ENCODE measurements around the gene ENO3.

- no peak for TF ChIP-seq EZH2phosphoT487 (IDR thresholded peaks at IDR 0.05; ENCODE audit: borderline replicate concordance, low read depth, low read length)
- no peak for TF ChIP-seq CTCF (conservative IDR thresholded peaks at IDR 0.05; ENCODE audit: low read length)
Measured at GRCh38 chr17:4919511-4920047, 31.3 kb upstream of the ENO3 start.

Data from OCI-LY7 (cell line).